HG03469 (cell line): ENCODE measurements around the gene SLIT2.
A peak's percentile ranks its signal among the peaks of the same experiment; 100 is the strongest.

Experiments
- ATAC-seq: cut with Tn5 transposase; IDR thresholded peaks from one replicate; pipeline ENCODE4 v1.9.1; 2021; ENCODE audit warnings: mild to moderate bottlenecking, moderate library complexity, moderate number of reproducible peaks; ENCODE audit not compliant: unreplicated experiment

SLIT2 gene

GRCh38 chr4:20251796-20252655 lies at the start of gene SLIT2:
TSS of gene SLIT2 (plus strand) at chr4:20251905. CDS start at chr4:20253816, 1,911 bp downstream.
- peak; percentile 62 for ATAC-seq

GRCh38 chr4:20203508-20203907 lies 48.2 kb upstream of the SLIT2 start:
- ATAC-seq, result no peak

GRCh38 chr4:20217521-20217920 lies 34.2 kb upstream of the SLIT2 start:
- ATAC-seq, result no peak

- no peak for ATAC-seq
These were observed 33.8 kb upstream of the SLIT2 start for GRCh38 chr4:20217951-20218350.

GRCh38 chr4:20219521-20219920 lies 32.2 kb upstream of the SLIT2 start:
- ATAC-seq, result no peak

- ATAC-seq, result no peak
These were observed 13.7 kb upstream of the SLIT2 start for GRCh38 chr4:20237894-20238537.

GRCh38 chr4:20248155-20248558 lies 3.5 kb upstream of the SLIT2 start:
- peak; percentile 44 for ATAC-seq

GRCh38 chr4:20249333-20249732 lies 2.4 kb upstream of the SLIT2 start:
- no peak for ATAC-seq

- ATAC-seq, result peak; percentile 1
These were observed 492 bp upstream of the SLIT2 start for GRCh38 chr4:20251031-20251795.

GRCh38 chr4:20252656-20253282 lies 1.1 kb downstream of the SLIT2 start:
- no peak for ATAC-seq

GRCh38 chr4:20253283-20253734 lies 1.6 kb downstream of the SLIT2 start:
- ATAC-seq, result no peak

GRCh38 chr4:20253735-20254409 lies 2.2 kb downstream of the SLIT2 start:
- ATAC-seq, result no peak

- no peak for ATAC-seq
These were observed 3.0 kb downstream of the SLIT2 start for GRCh38 chr4:20254511-20255250.

GRCh38 chr4:20255251-20255586 lies 3.5 kb downstream of the SLIT2 start:
- no peak for ATAC-seq

GRCh38 chr4:20255823-20256222 lies 4.1 kb downstream of the SLIT2 start:
- no peak for ATAC-seq

- ATAC-seq, result no peak
These were observed 4.7 kb downstream of the SLIT2 start for GRCh38 chr4:20256381-20256881.

GRCh38 chr4:20259707-20260106 lies 8.0 kb downstream of the SLIT2 start:
- ATAC-seq, result no peak

- ATAC-seq, result no peak
These were observed 9.1 kb downstream of the SLIT2 start for GRCh38 chr4:20260821-20261220.

GRCh38 chr4:20262221-20262620 lies 10.5 kb downstream of the SLIT2 start:
- no peak for ATAC-seq

- no peak for ATAC-seq
These were observed 13.0 kb downstream of the SLIT2 start for GRCh38 chr4:20264688-20265087.
